ENCODE measurements around the gene C1QB. TPM values are rescaled to one million over a fixed set of nuclear protein-coding genes. Genes with fewer than 3 reads are reported as not detected.
"Not testable (repeated sequence)": the region's sequence is repeated elsewhere in the genome, so short reads cannot be mapped to it uniquely, and the experiment has no call there.

The C1QB gene
- total RNA-seq, 1 experiment from 2014 or later, result not detected

DNA sequence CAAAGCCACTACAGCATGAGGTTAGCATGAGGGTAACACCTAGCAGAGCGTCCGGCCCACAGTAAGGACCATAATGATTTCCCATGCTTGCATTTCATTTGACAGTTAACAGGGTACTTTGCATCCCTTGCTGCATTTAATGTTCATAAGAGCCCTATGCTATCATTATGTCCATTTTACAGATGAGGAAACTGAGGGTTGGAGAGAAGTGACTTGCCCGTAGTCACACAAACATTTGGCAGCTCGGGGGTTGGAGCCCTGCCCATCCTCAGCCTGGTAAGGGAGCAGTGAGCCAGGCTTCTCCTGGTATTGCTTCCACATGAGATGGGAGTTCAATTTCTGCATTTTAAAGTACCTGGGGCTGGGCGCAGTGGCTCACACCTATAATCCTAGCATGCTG, 41.1 kb downstream of the C1QB start:
- DNase-seq (ENCODE audit: low spot score), result no peak

DNA sequence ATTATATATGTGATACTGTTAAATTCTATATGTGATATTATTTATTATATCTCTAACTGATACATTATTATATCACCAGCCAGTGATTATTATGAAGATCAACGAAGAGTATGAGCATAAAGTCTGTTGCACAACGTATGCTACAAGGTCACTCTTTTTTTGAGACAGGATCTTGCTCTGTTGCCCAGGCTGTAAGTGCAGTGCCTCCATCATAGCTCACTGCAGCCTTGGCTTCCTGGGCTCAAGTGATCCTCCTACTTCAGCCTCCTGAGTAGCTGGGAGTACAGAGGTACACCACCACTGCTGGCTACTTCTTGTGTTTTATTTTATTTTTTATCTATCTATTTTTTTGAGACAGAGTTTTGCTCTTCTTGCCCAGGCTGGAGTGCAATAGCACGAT, 43.6 kb downstream of the C1QB start:
- DNase-seq (ENCODE audit: low spot score), result no peak

DNA sequence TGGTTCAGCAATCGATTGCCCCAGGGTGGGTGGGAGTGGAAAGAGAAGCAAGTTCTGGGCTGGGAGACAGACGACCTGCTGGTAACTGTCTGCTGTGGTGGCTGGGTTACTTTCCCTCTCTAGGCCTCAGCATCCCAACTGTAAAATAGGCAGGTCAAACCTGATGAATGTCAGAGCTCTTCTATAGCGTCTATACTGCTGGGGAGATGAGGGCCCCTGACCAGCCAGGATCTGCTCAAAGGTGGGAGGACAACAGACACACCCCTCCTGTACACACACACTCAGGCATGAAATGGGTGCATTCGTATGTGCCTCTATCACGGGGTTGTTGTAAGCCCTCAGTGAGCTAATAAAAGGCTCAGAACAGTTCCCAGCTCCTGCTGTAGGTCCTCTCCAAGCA, 44.9 kb downstream of the C1QB start:
- no peak for DNase-seq (ENCODE audit: low spot score)

DNA sequence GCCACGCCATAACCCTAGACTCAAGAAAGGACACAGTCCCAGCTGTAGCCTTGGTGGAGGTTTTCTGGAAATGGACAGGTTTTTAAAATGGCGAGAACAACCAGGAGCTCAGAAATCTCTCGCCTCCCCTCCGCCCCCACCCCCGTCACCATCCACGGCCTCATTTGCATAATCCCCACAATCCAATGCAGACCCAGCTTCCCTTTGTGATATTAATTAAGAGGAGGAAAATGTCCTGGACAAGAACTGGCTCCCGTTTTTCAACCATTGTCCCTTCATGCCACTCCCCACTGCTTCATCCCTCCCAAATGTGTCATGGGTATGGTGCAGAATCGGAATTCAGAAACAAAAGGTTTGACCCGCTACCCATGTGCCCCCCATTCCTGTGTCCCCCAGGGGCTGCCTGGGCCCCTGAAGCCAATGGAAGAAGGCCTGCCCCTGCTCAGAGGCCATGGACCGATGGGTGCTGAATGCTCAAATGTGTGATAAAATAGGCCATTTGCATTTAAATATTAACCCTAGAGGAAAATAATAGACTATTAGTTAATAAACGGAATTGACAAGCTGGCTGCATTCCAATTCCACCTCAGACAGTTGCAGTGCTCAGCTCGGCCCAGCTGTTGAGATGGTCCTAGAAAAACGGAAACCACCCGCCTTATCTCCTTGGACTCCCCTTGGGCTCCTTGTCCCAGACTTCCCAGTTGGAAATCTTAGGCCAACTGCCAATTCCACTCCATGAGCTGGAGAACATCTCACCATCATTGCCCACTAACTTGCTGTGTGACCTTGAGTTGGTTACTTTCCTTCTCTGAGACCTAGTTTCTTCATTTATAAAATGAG, 46.9 kb downstream of the C1QB start:
- no peak for DNase-seq (ENCODE audit: low spot score)

DNA sequence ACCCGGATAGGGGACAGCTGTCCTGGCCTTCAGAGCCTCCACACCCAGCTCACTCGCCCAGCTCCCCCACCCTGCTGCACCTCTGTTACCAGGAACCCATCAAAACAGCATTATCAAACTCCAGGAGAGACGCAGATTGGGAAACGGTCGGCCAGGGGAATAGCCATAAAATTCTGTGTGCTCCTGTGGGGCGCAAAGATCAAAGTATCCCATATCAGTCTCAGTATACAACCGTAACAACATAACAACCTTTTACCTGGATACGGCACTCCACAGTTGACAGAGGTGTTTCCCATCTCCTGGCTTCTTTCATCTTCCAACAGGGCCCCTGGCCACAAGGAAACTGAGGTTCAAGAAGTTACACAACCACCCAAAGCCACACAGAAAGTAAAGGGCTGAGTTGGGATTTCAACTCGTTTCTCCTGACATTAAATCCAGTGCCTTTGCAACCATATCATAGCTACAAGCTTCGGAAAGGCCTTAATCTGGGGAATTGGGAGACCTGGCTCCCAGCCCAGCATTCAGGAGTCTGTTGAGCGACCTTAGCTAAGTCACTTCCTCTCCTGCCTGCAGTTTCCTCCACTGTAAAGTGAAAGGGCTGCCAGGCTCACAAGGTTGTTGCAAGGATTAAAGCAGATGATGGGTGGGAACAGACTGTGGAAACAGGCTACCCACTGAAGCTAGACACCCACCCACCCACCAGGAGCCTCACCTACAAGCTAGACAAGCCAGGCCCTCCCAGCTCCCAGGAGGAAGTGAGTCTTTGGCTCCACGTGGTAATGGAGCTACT, 49.5 kb downstream of the C1QB start:
- DNase-seq (ENCODE audit: low spot score), result peak; percentile 66

DNA sequence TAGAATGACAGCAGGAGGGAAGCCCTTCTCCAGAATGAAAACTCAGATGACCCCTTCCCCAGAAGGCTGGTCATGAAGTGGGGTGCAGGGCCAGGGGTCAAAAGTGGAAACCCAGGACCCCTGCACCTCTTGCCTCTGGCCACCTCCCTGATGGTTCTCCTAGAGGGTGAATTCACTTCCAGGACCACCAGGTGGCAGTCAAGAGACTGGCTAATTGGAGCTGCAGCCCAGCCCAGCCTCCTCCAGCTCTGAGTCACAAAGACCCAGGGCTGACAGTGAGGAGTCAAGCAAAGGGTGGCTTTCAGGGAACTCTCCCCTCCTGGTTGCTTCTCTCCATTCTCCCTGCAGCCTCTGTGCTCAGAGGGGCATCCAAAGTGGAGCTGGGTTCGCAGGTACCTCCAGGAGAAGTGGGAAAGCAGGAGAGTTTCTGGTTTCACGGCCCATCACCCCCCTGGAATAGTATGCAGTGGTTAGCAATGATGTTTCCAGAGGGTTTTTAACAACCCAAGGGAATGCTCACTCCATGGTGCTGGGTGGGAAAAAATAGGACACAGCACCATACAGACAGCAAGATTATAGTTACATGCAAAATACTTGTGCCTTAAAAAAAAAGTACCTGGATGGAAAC, 51.5 kb downstream of the C1QB start:
- peak; percentile 85 for DNase-seq (ENCODE audit: low spot score)

DNA sequence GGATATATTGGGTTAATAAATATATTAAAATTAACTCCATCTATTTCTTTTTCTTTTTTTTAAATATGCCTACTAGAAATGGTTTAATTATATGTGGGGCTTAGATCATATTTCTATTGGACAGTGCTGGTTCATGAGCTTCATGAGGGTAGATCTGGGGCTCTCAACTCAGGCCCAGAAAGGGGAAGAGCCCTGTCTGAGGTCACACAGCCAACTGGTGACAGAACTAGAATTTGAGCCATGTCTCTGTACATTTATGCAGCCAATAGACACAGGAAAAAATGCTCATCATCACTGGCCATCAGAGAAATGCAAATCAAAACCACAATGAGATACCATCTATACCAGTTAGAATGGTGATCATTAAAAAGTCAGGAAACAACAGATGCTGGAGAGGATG, 52.5 kb downstream of the C1QB start:
- DNase-seq (ENCODE audit: low spot score), result no peak

DNA sequence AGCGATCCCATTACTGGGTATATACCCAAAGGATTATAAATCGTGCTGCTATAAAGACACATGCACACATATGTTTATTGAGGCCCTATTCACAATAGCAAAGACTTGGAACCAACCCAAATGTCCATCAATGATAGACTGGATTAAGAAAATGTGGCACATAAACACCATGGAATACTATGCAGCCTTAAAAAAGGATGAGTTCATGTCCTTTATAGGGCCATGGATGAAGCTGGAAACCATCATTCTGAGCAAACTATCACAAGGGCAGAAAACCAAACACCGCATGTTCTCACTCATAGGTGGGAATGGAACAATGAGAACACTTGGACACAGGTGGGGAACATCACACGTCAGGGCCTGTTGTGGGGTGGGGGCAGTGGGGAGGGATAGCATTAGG, 53.1 kb downstream of the C1QB start:
- not testable (repeated sequence) for DNase-seq (ENCODE audit: low spot score)

DNA sequence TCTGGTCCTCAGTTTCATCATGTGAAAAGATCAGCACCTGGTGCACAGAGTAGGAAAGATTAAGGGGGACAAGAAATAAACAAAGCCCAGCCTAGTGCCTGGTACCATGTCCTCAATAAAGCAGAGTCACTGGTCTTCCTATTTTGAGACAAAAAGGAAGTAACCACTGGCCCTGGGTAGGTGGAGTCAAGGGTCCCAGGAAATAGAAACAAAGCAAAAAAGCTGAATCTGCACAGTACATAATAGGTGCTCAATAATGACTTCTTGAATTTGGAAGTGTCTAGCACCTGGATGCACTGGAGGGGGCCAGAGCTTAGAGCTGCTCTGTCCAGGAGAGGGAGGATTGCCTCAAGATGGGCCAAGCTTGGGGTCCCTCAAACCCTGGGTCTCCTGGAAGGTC, 55.7 kb downstream of the C1QB start:
- no peak for DNase-seq (ENCODE audit: low spot score)

DNA sequence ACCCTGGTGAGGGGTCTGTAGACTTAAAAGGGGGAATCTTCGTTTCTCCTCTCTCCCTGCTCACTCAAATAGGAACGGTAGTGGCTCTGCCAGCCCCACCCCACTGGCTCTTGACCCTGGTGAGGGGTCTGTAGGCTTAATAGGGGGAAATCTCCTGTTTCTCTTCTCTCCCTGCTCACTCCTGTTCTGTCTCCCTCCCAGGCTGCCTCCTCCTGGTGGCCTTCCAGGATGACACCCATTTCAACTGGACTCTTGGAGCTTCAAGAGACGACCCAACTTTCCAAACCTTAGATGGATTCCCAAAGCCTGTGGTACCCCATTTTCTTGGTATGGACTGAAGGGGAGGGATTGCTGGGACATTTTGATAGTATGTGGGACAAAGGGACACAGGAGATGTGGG, 56.2 kb downstream of the C1QB start:
- DNase-seq (ENCODE audit: low spot score), result no peak

DNA sequence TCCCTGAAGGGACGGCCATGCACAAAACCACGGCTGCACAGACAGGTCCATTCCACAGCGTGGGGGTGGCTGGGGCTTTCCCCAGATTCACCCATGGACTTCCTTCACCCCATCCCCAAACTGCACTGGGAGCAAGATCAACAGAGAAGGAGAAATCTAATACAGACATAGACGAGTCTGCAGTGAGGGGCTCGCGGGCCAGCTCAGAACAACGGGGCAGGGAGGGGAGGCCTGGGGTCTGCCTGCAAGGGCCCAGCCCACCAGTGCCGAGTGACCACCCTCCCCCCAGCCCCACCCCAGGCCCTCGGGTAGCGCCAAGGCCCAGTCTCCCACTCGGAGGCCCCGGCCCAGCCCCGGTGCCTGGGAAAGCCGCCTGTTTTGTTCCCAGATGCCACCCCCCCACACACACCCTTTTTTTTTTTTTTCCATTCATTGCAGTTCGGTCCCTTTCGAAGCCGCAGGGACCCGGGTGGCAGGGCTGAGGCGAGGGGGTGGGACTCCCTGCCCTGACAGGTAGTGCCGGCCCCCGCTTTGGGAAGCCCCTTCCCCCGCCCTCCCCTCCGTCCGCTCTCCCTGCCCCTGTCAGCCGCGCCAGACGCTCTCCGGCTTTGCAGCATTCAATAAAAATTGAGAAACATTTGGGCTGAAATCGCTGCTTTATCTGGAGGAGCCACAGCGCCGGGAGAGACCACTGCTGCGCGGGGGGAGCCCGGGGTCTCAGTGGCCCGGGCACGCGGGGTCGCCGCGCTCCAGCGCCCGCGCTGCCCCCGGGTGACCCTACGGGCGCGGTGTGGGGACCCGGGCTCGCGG, 57.1 kb downstream of the C1QB start:
- DNase-seq (ENCODE audit: low spot score), result peak; percentile 12

DNA sequence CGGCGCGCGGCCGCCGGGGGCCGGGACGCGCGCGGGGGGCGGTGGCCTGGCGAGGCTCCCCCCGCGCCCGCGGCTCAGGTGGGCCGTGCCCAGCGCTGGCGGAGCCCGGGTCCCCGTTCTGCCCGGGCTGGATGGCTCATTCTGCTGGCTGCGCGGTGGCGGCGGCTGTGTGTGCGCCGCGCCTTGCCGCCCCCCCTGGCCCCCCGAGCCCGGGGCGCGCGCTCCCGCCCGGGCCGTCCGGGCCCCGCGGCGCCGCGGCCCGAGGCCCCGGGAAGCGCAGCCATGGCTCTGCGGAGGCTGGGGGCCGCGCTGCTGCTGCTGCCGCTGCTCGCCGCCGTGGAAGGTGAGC, 57.6 kb downstream of the C1QB start, which contains the start of gene EPHB2:
EPHB2 (plus strand) TSS at position 139 of the 349 bp plus-strand sequence; CDS start at position 283, 144 bp downstream.
- DNase-seq (ENCODE audit: low spot score), result peak; percentile 10

DNA sequence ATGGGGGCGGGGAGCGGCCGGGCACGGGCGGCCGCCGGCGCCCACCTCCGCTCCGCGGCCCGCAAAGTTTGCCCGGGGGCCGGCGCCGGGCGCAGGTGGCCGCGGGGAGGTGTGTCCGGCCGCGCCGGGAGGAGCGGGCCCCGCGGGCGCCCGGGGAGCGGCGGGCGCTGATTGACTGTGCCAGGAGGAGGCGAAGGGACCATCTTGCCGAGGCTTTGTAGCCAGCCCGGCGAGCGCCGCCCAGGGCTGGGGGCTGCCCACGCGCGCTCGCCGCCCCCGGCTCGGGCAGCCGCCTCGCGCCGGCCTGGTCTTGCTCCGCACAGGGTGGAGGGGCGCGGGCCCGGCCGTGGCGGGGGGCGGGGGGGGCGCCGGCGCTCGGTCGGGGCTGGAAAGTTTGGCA, 58.0 kb downstream of the C1QB start:
- no peak for DNase-seq (ENCODE audit: low spot score)

Small RNA genes within 50 kb of the gene (small RNA-seq; reads per million reads assigned to genes)
- not detected for gene MIR6127

Other genes with a start within 250 kb of the C1QB start
- 10.4 and 11.9 TPM in 2 replicates for gene ZBTB40, start 201.4 kb upstream of the C1QB start, total RNA-seq (2014; rRNA removed; shearing (Covaris generic))
- not detected in 2 replicates for gene EPHA8, start 89.7 kb upstream of the C1QB start, total RNA-seq (2014; rRNA removed; shearing (Covaris generic))
- gene C1QA, start 16.6 kb upstream of the C1QB start, total RNA-seq (2014; rRNA removed; shearing (Covaris generic)), result not detected in 2 replicates
- gene C1QC, start 9.6 kb upstream of the C1QB start, total RNA-seq (2014; rRNA removed; shearing (Covaris generic)), result not detected in 2 replicates
- gene EPHB2, start 57.6 kb downstream of the C1QB start, total RNA-seq (2014; rRNA removed; shearing (Covaris generic)), result 2.0 and 3.3 TPM in 2 replicates

Data from HT-29 (cell line).